ENCODE results near the gene GUCY2F.
A peak's percentile ranks its signal among the peaks of the same experiment; 100 is the strongest.

The GUCY2F gene

DNA sequence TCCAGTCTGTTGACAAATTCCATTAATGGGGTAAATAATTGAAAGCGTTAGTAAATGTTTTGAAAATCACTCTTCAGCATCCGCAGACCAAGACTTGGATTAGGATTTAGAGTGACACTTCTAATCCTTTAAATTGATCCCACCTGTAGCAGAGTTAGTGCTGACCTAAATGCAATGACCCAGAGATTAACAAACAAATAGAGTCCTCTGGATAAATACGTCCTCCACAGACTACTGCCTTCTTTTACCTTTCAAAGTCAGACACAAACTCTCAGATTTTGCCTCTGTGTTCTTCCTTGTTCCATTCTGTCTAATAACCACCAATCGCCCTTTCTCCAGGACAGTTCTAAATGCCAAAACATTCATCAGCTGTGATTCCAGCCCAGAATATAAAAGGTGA lies at the start of gene GUCY2F:
TSS of gene GUCY2F (minus strand) at position 101 of the 400 bp plus-strand sequence. CDS start 6,150 bp downstream, outside the sequence.
- DNase-seq (ENCODE audit: low read depth in 2 of 2) = no peak

DNA sequence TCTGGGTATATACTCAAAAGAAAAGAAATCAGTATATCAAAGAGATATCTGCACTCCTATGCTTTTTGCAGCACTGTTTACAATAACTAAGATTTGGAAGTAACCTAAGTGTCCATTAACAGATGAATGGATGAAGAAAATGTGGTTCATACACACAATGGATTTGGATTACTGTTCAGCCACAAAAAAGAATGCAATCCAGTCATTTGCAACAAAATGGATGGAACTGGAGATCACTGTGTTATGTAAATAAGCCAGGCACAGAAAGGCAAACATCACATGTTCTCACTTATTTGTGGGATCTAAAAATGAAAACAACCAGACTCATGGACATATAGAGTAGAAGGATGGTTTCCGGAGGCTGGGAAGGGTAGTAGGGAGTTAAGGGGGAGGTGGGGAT lies 37.1 kb upstream of the GUCY2F start:
- no peak for DNase-seq (ENCODE audit: low read depth in 2 of 2)

DNA sequence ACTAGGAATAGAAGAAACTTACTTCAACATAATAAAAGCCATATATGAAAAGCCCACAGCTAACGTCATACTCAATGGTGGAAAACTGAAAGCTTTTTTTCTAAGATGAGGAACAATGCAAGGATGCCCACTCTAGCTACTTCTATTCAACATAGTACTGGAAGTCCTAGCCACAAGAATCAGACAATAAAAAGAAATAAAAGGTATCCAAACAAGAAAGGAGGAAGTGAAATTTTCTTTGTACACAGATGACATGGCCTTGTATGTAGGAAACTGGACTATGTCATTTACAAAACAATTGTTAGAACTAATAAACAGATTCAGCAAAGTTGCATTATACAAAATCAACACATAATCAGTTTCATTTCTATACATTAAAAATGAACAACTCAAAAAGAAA lies 29.2 kb upstream of the GUCY2F start:
- DNase-seq (ENCODE audit: low read depth in 2 of 2) = no peak

DNA sequence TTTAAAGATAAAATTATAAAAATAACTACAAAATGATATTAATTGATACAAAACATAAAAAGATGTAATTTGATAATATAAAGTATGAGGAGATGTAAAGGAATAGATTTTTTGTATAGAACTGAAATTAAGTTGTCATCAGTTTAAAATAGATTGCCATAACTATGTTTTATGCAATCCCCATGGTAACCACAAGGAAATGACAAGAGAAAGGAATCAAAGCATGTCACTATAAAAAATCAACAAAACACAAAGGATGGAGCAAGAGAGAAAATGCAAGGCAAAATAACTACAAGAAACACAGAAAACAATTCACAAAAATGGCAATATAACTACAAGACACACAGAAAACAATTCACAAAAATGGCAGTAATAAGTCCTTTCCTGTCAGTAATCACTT lies 27.0 kb upstream of the GUCY2F start:
- no peak for DNase-seq (ENCODE audit: low read depth in 2 of 2)

DNA sequence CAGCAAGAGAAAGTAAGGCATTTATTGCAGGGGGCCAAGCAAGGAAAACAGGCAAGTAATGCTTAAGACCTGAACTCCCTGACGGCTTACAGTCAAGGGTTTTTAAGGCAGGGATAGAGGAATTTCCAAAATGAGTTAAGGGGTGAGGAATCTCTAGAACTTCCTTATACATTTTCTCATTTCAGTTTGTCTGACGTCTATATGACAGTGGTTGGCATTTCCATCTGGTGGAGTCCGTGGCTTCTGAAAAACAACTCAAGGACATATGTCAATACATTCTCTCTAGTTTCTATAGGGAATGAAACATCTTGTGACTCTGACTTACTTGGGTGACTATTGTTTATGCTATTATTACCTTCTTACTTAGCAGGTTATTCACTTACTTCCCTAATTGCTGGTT lies 19.3 kb upstream of the GUCY2F start:
- DNase-seq (ENCODE audit: low read depth in 2 of 2) = no peak

DNA sequence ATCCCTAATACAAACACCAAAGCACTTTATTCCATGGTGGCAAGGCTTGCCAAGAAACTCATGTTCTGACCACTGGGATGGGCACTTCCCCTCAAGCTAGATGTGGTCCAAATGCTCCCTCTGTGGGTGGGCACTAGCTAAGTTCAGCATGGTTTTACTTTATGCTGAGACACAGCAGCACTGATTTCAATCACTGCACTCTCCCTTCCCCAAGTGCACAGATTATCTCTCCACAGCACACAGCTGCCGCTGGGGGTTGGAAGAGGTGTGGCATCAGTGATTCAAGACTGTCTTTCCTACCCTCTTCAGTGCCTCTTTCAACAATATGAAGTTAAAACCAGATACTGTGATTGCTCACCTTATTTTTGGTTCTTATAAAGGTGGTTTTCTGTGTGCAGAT lies 16.5 kb upstream of the GUCY2F start:
- no peak for DNase-seq (ENCODE audit: low read depth in 2 of 2)

DNA sequence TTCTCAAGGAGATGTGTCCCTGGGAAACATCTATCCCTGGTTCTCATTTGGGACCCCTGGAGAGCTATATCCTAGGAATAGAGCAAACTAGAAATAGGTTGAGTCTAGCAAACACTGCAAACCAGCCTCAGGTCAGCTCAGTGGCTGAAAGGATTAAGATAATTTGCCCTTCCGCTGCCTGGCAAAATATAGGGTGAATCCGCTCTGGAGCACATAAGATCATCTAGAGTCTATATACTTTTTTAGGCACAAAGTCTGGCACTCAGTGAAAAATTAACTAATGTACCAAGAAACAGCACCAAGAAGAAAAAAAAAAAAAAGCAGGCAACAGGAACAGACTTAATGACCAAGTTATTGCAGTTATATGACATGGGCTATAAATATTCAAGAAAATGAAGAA lies 7.3 kb upstream of the GUCY2F start:
- DNase-seq (ENCODE audit: low read depth in 2 of 2) = no peak

DNA sequence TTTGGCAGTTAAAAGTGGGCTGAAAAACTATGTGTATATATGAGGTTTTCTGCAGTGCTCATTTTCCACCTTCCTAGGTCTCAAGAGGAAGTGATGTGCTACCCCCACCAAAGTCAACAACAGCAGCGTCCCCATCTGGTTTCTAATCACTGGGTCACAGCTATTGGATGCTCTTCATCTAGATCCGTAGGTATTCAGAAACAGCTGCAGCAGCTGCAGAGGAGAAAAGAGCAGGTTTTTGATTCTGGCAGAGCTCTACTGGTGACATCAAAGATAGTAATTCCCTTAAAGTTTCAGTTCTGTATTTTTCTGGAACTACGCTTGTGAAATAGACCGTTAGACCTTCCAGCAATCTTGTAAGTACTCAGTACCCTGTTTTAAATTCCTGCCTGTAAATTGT lies 5.8 kb upstream of the GUCY2F start:
- no peak for DNase-seq (ENCODE audit: low read depth in 2 of 2)

DNA sequence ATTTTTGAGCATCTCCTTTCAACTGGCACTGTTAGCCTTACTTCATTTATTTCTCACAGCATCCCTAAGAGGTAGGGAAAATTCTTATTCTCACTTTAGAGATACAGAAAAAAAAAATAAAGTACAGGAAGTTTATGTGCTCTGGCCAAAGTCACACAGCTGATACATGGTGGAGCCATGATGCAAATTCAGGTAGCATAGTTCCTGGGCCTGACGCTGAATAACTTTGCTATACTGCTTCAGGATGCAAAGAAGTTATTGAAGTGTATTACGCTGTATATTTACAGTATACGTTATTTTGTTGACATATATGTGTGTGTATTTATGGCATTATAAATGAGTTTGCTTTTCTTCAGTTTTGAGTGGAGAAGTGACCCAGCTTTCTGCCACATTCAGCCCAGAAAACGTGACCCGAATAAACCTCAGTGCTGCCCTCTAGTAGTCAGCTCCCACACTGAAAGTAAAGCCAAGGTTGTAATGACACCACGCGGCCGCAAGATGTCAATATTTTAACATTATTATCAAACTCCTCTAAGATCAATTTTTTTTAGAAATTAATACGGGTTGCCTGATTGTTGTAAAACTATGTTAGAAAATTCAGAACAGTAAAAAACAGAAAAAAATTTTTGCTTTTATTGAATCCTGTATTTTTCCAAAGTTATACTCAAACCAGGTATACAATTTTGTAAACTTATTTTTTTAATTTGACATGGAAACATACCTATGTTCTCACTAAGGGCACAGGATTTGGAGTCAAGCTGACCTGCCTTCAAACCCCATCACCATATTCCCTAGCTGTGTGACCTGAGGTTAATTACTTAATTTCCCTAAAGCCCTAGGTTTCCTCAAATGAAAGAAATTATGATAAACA lies 3.8 kb upstream of the GUCY2F start:
- peak; percentile 26 to 50 for DNase-seq (ENCODE audit: low read depth in 2 of 2)

DNA sequence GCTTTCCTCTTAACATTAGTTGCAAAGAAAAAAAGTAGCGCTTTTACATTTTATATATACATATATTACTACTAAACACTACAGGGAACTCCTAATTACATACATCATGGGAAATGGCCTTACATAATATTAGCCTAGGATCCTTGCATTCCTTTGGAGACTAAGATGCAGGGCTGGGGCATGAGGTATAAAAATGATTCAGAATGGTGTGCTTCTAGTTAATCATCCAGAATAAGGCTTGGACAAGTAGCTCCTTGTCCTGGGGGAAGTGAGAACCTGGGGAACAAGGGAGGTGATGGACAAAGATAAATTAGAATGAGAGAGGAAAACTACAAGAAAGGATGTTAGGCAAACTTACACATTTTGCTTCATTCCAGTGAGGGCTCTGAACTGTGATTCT lies 3.0 kb upstream of the GUCY2F start:
- DNase-seq (ENCODE audit: low read depth in 2 of 2) = no peak

DNA sequence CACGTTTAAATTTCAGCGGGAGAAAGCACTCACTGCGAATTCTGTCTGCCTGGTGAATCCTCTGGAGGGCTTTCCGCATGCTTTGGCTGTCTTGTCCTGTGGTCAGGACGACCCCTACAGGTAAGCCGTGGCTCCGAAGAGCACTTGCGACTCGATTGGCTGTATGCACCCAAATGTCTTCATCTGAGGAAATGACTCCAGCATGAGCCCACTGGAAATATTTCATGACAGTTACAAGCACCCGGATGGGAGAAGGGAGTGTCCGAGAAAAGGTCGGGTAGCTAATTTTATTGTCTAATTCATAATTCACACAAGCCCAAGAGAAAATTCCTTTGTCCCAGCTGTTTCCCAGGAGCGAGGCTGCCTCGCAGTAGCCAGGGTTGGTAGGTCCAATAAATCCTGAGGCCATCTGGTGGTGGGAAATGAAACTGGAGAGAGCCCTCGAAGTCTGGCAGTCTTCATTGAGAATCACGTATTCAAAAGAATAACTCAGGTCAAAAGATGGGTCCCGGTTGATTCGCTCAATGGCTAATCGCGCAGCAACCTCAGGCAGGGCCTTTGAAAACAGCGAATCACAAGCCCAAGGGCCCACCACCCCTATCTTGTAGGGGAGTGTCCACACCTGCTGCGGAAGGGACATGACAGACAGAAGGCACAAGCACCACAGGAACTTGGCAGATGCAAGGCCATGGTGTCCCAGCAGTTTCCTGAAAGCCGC lies 6.6 kb downstream of the GUCY2F start:
- DNase-seq (ENCODE audit: low read depth in 2 of 2) = no peak

DNA sequence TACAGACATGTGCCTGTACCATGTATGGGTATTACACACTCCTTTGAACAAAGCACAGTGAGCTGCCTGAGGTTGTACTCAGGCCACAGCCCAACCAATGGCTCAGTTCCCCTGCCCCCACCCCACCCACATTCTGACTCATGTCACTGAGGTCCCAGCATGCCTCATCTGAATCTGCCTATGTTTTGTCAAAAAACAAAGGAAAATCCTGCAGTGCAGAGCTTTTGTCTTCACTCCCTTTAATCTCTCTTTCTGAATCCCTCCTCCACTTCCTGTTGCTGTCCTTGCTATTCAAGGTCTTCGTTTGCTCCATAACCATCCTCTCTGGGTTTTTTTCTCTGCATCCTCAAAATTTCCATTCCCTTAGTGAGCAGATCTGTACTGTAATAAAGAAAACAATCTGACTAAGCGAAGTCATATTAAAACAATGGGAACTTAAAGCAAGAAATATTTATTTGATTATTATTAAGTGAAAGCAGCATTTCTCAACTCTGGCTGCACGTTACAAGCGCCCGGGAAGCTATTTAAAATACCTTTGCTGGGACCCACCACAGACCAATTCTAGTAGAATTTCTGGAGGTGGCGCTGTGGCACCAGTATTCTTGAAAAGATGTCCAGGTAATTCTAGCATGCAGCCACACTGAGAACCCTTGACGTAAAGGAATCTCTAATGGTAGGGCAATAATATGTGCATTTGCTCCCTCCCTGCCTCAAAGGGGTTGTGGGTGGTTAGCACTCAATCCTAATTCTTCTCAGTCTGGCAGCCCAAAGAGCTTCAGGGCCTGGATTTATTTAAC lies 8.7 kb downstream of the GUCY2F start:
- DNase-seq (ENCODE audit: low read depth in 2 of 2) = no peak

DNA sequence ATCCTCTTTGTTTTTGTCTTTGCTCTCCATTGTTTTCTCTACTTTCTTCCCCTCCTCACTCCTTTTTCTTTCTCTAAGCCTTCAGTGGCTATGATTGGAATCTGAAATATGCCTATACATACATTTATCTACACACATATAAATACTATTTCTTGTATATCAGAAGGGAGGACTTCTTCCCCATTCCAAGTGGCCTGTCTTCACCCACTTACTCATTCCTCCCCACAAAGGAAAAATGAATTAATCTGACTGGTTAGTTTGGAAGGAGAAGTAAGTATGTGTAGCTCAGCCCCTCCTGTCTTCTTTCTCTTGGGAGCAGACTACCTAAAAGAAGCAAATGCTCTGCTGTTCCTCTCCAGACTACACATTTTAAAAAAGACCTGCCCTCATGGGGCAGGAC lies 17.7 kb downstream of the GUCY2F start:
- no peak for DNase-seq (ENCODE audit: low read depth in 2 of 2)

DNA sequence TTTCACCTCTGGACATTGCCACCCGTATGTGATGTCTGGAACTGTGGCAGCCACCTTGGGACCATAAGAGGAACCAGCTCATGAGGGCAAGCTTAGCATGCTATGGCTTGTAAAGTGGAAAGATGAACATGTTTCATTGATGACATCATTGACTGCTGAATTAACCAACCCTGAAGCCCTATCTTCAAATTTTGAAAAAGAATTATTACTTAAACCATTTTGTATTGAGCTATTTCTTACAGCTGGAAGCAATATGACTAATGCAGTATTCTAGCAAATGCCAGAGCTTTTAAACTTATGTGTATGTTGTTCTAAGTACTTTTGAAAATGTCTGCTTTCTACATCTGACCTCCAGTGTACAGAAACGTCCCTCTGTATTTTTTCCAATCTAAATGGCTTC lies 18.1 kb downstream of the GUCY2F start:
- DNase-seq (ENCODE audit: low read depth in 2 of 2) = no peak

DNA sequence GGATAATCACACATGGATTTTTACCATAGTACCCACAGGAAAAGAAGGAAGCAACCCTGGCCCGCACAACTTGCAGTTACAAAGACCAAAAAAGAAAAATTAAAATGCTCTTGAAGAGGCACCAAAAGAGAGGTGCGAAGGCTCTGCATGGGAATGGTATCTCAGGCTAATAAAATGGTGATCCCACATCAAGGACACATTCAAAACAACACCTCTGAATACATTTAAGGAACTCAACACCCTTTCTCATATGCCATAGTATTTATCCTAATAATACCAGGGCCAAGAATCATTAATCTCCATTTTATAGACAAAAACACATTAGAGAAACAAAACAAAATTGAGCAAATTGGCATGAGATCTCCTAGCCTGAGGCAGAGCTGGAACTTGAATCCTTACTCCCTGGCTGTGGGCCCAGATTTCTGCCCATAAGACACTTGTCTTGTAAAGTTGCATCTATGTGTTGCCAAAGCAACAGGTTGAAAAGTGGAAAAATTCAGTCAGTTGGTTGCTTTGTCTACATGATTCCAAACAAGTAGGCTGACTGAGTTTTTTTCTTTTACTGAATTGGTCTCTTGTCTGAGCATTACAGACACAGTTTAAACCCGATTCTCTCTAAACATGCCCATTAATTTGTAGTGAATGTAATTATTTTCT lies 33.5 kb downstream of the GUCY2F start:
- DNase-seq (ENCODE audit: low read depth in 2 of 2) = no peak

DNA sequence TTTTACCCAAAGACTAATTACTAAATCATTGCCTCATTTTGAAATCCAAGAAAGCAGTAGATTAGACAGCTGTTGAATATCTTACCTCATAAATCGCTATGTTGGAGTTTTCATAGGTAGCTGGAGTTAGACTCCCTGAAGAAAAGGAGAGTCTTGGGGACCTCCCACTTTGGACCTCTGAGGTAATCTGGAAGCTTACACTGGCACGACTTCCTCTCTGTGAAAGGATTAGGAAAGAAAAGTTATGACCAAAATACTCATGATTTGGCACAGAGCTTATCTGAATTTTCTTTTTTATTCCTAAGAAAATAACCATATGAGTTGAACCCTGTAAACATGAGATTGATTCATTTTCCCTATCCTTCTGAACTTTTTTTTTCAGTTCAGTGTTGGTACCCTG lies 40.6 kb downstream of the GUCY2F start:
- no peak for DNase-seq (ENCODE audit: low read depth in 2 of 2)

DNA sequence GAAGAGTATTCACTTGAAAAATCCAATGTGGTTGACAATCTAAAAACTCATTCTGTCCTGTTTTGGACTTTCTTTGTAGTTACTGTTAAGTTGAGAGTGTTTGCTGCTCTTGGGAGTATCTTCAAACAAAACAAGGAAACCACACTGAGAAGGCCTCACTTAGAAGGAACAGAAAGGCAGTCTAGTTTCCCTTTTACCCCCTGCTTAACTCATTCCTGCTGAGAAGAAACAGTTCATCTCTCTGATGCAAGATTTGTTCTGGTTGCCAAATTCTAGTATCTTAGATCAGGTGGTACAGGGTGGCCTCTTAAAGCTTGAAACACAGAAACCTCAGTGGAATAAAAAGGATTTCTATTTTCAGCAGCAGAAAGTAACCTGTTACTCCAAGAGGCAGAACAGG lies 41.4 kb downstream of the GUCY2F start:
- no peak for DNase-seq (ENCODE audit: low read depth in 2 of 2)

DNA sequence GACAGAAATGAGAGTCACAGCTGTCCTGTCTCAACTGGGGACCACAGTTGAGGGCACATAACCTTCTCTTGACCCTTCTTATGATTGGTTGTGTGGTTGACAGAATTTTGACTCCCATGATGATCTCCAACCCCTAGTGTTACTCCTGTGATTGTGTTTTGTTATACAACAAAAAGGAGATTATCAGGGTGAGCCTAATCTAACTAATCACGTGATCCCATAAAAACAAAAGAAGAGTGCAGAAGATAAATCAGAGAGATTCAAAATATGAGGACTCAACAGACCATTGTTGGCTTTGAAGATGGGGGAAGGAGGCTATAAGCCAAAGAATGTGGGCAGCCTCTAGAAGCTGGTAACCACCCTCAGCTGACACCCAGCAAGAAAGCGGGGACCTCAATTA lies 72.7 kb downstream of the GUCY2F start:
- DNase-seq (ENCODE audit: low read depth in 2 of 2) = no peak

DNA sequence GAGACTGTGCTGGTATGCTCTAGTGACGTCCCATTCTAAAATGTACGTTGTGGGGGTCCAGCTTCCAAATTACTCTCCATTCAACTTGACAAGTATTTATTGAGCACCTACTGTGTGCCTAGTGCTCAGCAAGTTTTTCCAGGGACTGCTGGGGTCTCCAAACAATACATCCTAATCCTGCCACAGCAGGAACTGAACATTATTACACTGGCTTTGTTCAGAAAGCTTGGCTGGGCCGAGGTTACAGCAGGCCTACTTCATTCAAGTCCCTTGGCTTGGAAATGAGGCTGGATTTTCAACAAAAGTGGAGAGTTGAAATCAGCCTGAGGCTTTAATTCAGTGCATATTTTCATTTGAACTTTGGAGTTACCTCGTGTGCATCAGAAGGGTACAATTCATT lies 78.0 kb downstream of the GUCY2F start:
- DNase-seq (ENCODE audit: low read depth in 2 of 2) = no peak

DNA sequence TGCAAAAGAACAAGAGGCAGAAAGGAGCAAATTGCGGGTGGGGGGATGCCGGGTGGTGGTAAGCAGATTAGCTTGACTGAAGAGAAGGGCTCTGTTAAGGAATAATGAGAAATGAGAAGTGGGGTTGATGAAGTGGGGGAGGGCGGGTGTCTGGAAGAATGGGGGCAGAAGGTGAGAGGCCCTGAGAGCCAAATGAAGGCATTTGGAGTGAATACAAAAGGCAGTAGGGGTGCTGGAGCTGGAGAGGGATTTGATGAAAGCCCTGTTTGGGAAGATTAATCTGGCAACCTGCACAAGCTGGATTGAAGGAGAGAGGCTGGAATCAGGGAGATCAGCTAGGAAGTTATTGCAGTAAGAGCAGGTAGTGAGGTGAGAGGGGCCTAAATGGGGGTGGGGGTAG lies 82.1 kb downstream of the GUCY2F start:
- DNase-seq (ENCODE audit: low read depth in 2 of 2) = no peak

DNA sequence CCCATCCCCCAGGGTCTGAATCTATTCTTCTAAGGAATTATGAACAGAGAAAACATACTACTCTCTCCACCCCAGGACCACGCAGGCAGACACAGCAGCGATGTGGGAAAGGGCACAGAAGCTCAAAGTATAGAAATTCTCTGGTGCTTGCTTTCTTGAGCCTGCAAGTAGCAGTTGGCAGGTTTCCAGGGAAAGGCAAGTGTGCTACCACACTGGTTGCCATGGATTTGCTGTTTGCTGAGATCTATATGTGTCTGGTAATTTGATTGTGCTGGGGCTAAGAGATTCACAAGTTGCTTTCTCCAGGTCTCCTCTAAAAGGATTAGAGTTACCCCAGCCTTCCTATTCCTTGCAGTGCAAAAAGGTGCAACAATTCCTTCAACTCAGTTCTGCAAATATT lies 83.1 kb downstream of the GUCY2F start:
- no peak for DNase-seq (ENCODE audit: low read depth in 2 of 2)

DNA sequence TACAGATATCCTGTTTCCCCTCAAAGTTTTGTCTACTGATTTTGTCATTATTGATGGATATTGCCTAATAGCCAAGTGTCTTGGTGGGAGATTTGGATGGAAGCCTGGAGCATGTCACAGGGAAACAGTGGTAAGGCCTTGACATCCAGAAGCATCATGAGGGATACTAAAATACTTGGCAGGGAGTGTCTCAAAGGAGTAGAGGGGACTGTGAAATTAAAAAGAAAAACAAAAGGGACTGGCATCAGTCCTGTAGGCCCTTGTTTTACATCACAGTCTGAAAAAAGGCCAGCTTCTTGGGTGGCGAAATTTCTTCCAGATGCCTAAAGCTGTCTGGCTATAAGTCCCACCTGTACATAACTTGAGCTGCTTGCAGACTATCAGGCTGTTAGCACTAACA lies 83.8 kb downstream of the GUCY2F start:
- DNase-seq (ENCODE audit: low read depth in 2 of 2) = no peak
